ENCODE results near the gene KIRREL1.

KIRREL1 gene

DNA sequence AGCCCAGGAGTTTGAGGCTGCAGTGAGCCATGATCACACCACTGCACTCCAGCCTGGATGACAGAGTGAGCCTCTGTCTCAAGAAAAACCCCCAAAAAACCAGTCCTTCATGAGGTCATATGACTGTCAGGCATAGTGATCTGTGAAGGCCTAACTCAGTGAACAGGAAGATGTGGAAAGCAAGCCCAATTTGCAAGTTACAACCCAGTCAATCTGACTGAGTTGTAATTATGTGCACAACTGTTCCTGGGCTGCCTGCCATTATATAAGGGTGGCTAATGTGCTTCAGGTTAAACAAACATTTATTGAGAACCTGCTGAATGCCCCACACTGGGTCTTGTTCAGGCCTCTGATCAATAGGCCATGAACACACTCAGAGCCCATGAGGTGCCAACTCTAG lies 38.2 kb upstream of the KIRREL1 start:
- TF ChIP-seq, protein P1, sequence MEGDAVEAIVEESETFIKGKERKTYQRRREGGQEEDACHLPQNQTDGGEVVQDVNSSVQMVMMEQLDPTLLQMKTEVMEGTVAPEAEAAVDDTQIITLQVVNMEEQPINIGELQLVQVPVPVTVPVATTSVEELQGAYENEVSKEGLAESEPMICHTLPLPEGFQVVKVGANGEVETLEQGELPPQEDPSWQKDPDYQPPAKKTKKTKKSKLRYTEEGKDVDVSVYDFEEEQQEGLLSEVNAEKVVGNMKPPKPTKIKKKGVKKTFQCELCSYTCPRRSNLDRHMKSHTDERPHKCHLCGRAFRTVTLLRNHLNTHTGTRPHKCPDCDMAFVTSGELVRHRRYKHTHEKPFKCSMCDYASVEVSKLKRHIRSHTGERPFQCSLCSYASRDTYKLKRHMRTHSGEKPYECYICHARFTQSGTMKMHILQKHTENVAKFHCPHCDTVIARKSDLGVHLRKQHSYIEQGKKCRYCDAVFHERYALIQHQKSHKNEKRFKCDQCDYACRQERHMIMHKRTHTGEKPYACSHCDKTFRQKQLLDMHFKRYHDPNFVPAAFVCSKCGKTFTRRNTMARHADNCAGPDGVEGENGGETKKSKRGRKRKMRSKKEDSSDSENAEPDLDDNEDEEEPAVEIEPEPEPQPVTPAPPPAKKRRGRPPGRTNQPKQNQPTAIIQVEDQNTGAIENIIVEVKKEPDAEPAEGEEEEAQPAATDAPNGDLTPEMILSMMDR (IDR thresholded peaks at IDR 0.05; ENCODE audit: control extremely low read depth, extremely low read depth, low read depth, missing control alignments) = no peak
- ChIA-PET POLR2A (no interaction called here), CTCF (no interaction called here)

DNA sequence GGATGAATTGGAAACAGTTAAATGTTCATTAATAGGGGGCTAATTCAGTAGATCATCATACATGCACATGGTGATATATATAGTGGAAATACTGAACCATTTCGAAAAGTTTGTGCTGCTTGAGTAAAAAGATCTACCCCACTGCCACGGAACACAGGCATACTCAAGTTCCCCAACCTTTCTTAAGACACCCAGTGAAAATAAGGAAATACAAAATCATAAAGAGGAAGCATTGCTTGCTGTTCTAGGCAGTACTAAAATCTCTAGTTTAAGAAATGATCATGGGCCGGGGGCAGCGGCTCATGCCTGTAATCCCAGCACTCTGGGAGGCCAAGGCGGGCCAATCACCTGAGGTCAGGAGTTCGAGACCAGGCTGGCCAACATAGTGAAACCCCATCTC lies 37.6 kb upstream of the KIRREL1 start:
- TF ChIP-seq, protein P1 (IDR thresholded peaks at IDR 0.05; ENCODE audit: control extremely low read depth, extremely low read depth, low read depth, missing control alignments) = no peak
- ChIA-PET POLR2A (no interaction called here), CTCF (no interaction called here)
- no peak for DNase-seq (ENCODE audit: extremely low spot score)

More for the DNA sequence above, 38.2 kb upstream of the KIRREL1 start:
- no peak for DNase-seq (ENCODE audit: extremely low spot score)

DNA sequence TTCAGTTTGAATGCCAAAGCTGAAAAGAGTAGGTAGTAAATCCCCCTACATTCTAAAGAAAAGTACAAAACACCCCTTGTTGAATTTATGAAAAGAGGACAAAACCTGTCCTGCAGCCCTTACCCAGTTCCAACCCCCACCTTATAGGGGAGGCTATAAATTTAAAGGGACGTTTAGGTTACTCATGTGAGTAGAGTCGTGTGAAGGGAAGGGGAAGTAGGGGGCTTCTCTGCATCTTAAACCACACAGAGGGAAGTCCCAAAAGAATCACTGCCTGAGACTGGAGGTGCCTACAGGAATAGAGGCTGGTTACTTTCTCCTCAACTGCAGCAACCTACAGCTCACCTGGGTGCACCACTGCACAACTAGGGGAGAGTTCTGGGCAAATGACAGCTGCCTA lies 36.7 kb upstream of the KIRREL1 start:
- ChIA-PET CTCF (interaction anchor here (1.0 to 1.4 kb wide), 2 partner anchors 28 to 45 kb away, joined by 3 to 4 read pairs; no protein-coding TSS in a partner anchor), POLR2A (no interaction called here)
- DNase-seq (ENCODE audit: extremely low spot score) = no peak
- TF ChIP-seq, protein P1 (IDR thresholded peaks at IDR 0.05; ENCODE audit: control extremely low read depth, extremely low read depth, low read depth, missing control alignments) = no peak

DNA sequence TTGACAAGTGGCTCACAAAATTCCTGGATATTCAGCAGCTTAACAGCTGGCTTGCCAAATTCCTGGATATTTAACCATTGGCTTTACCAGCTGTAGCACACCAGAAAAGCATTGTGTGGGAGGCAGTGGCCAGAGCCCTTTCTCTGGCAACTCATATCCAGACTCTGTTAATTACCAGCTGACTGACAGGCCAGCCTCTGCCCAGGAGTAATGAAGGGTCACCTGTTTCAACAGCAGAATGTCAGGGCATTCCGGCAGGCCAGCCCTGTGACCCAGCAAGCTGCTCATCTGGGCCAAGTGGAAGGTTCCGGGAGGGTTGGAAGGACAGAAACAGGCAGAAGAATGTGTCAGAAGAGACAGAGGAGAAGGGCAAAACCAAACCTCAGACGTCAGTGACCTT lies 35.2 kb upstream of the KIRREL1 start:
- no peak for DNase-seq (ENCODE audit: extremely low spot score)
- TF ChIP-seq, protein P1 (IDR thresholded peaks at IDR 0.05; ENCODE audit: control extremely low read depth, extremely low read depth, low read depth, missing control alignments) = no peak
- POLR2A ChIA-PET = no interaction called here
- CTCF ChIA-PET = interaction anchor here (1.2 to 3.7 kb wide), 6 partner anchors 10 to 165 kb away, joined by 3 to 12 read pairs (median 3); no protein-coding TSS in a partner anchor

DNA sequence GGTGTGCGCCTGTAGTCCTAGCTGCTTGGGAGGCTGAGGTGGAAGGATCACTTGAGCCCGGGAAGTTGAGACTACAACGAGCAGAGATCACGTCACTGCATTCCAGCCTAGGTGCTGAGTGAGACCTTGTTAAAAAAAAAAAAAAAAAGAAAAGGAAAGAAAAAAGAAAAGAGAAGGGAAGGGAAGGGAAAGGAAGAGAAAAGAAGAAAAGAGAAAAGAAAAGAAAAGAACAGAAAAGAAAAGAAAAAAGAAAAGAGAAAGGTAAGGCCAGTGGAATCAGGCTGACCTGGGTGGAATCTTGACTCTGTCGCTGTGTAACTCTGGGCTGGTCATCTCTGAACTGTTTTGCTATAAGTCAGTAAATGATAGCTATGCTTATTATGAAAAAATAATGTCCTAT lies 33.7 kb upstream of the KIRREL1 start:
- no peak for DNase-seq (ENCODE audit: extremely low spot score)
- POLR2A ChIA-PET = no interaction called here
- CTCF ChIA-PET = interaction anchor here (1.2 to 7.6 kb wide), 4 partner anchors 10 to 166 kb away, joined by 4 to 64 read pairs (median 10); a partner anchor contains a TSS
- TF ChIP-seq, protein P1 (IDR thresholded peaks at IDR 0.05; ENCODE audit: control extremely low read depth, extremely low read depth, low read depth, missing control alignments) = no peak

DNA sequence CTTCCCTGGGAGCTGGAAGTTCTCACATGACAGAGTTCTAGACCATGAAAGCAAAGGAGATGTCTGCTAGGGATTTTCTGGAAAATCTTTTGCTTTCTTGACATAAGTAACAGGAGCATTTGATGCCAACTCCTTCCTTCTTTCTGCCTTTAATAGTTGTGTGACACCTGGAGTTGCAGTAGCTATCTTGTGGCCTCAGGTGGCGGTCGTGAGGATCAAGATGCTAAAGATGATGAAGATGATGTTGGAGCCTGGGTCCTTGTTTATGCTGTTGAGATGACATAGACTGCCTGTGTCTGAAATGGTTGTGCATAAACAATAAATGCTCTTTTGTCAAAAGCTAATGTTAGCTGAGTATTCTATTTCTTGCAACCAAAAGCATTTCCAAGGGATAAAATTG lies 32.7 kb upstream of the KIRREL1 start:
- ChIA-PET POLR2A (no interaction called here), CTCF (interaction anchor here (0.9 to 7.6 kb wide), 7 partner anchors 9 to 1136 kb away, joined by 3 to 64 read pairs (median 6); a partner anchor contains a TSS)
- TF ChIP-seq, protein P1 (IDR thresholded peaks at IDR 0.05; ENCODE audit: control extremely low read depth, extremely low read depth, low read depth, missing control alignments) = no peak
- DNase-seq (ENCODE audit: extremely low spot score) = no peak
